Activated CD8-positive, alpha-beta memory T cell treated with anti-CD3 and anti-CD28 coated beads, Interleukin-2, amount 50 U/mL, for 24 hours (primary cell): ENCODE data around the gene PTGDS.

Source experiments
- DNase-seq: peaks from one replicate; pipeline ENCODE4 v3.0.0-alpha.2; 2020; ENCODE audit errors: extremely low read depth

The PTGDS gene

GRCh38 chr9:136973618-136974617 lies 3.4 kb upstream of the PTGDS start:
- no peak for DNase-seq

- no peak for DNase-seq
These were observed 2.3 kb upstream of the PTGDS start for GRCh38 chr9:136974817-136975535.

GRCh38 chr9:136975644-136976043 lies 1.7 kb upstream of the PTGDS start:
- DNase-seq = no peak

GRCh38 chr9:136977649-136978072 lies 357 bp downstream of the PTGDS start:
- no peak for DNase-seq

- DNase-seq = no peak
These were observed 965 bp downstream of the PTGDS start for GRCh38 chr9:136978073-136978864.

- DNase-seq = no peak
These were observed 1.7 kb downstream of the PTGDS start for GRCh38 chr9:136978865-136979544.

GRCh38 chr9:136979769-136980587 lies 2.7 kb downstream of the PTGDS start:
- no peak for DNase-seq

- DNase-seq = no peak
These were observed 3.6 kb downstream of the PTGDS start for GRCh38 chr9:136980669-136981478.

DNA sequence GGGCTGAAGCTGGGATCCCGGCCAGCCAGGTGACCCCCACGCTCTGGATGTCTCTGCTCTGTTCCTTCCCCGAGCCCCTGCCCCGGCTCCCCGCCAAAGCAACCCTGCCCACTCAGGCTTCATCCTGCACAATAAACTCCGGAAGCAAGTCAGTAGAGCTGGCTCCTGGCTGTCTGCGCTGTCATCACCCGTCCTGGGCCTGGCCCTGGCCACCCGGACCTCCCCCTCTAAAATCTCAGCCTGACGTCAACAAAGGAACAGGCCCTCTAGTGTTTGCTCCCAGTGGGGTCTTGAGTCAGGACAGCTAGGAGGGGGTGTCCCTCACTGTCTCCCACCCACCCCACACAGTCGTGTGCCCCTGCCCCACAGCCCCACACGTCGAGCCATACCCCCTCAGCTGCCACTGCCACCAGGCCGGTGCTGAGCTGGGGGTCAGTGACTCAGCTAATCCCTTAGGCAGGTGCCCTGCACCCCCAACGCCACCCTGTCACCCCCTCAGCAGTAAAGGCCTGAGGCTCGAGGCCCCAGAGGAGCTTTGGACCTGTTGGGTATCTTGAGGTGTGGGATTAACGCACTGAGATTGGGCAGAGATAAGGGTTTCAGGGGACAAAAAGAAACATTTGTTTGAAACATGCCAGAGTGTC lies 4.4 kb downstream of the PTGDS start:
- DNase-seq = no peak

- no peak for DNase-seq
These were observed 5.1 kb downstream of the PTGDS start, which contains the start of gene LCNL1 for GRCh38 chr9:136982232-136983051. Gene LCNL1 (plus strand): TSS chr9:136982993. CDS start chr9:136983587, 594 bp downstream.

- DNase-seq = no peak
These were observed 5.9 kb downstream of the PTGDS start for GRCh38 chr9:136983167-136983566.

- DNase-seq = no peak
These were observed 6.5 kb downstream of the PTGDS start for GRCh38 chr9:136983656-136984314.

- DNase-seq = no peak
These were observed 7.2 kb downstream of the PTGDS start for GRCh38 chr9:136984464-136985026.

DNA sequence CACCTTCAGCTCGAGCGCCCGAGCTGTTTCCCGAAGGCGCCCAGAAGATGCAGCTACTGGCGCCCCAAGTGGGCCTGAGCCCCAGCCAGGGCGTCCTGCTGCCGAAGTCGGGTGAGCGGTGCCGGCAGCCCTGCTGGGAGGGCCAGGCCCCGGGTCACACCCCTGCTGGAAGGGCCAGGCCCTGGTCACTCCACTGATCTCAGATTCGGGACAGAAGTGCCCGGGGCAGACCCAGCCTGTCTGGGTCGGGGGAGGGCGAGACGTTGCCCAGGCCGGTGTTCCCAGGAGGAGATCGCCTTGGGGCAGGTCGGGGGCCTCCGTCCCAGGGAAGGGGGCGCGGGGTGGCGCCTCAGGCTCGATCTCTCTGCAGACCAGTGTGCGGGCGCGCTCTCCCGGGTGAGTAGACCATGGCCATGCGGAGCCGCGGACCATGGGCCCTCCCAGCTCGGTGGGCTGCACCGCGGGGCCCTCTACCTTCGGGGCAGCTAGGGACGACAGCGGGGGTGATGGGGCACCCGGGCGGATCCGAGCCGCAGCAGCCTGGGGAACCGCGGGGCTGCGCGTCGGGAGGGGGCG lies 7.8 kb downstream of the PTGDS start:
- no peak for DNase-seq

GRCh38 chr9:136985853-136986252 lies 8.5 kb downstream of the PTGDS start:
- no peak for DNase-seq

GRCh38 chr9:136988872-136989271 lies 11.6 kb downstream of the PTGDS start:
- no peak for DNase-seq
